Measurements from ENCODE around the gene PRRT2. TPM values are rescaled to one million over a fixed set of nuclear protein-coding genes. Genes with fewer than 3 reads are reported as not detected.

Gene PRRT2
- total RNA-seq, 1 donor from 2014 or later = 2.1 TPM

GRCh38 chr16:29850998-29851397 is 39.0 kb downstream of the PRRT2 start:
- no peaks in the 10 kb centered on the region for H3K27me3 ChIP-seq (ENCODE audit: low read depth)
- no peaks in the 10 kb centered on the region for H3K9me3 ChIP-seq (replicated peaks)
- no peak for DNase-seq
- H3K36me3 ChIP-seq = peaks cover 19% of the 10 kb centered on the region
- peaks cover 23% of the 10 kb centered on the region for H3K4me1 ChIP-seq
- TF ChIP-seq CTCF (IDR thresholded peaks at IDR 0.05; ENCODE audit: borderline replicate concordance) = no peak
- intact Hi-C loops (cut with micrococcal nuclease) = no loop called here
- no peak overlapping the region for H3K4me3 ChIP-seq
- no peak overlapping the region for H3K27ac ChIP-seq (replicated peaks)

- intact Hi-C loops (cut with micrococcal nuclease) = no loop called here
- Histone ChIP-seq H3K9me3 (replicated peaks) (no peaks in the 10 kb centered on the region), H3K4me3 (peak overlapping the region; percentile 18), H3K27ac (replicated peaks) (peak overlapping the region; percentile 70), H3K4me1 (peaks cover 23% of the 10 kb centered on the region), H3K36me3 (peaks cover 3% of the 10 kb centered on the region), H3K27me3 (ENCODE audit: low read depth) (no peaks in the 10 kb centered on the region)
- TF ChIP-seq CTCF (IDR thresholded peaks at IDR 0.05; ENCODE audit: borderline replicate concordance) = no peak
- no peak for DNase-seq
Observed at GRCh38 chr16:29852654-29853053, 40.7 kb downstream of the PRRT2 start.

- no peaks in the 10 kb centered on the region for H3K27me3 ChIP-seq (ENCODE audit: low read depth)
- no peak for TF ChIP-seq CTCF (IDR thresholded peaks at IDR 0.05; ENCODE audit: borderline replicate concordance)
- H3K4me1 ChIP-seq = peaks cover 18% of the 10 kb centered on the region
- DNase-seq = no peak
- intact Hi-C loops (cut with micrococcal nuclease) = no loop called here
- no peak overlapping the region for H3K4me3 ChIP-seq
- H3K9me3 ChIP-seq (replicated peaks) = no peaks in the 10 kb centered on the region
- H3K36me3 ChIP-seq = peaks cover 15% of the 10 kb centered on the region
- no peak overlapping the region for H3K27ac ChIP-seq (replicated peaks)
Observed at GRCh38 chr16:29854520-29855100, 42.6 kb downstream of the PRRT2 start.

GRCh38 chr16:29857133-29857760 is 45.3 kb downstream of the PRRT2 start:
- Histone ChIP-seq H3K4me3 (no peak overlapping the region), H3K4me1 (peaks cover 34% of the 10 kb centered on the region), H3K9me3 (replicated peaks) (no peaks in the 10 kb centered on the region), H3K36me3 (peaks cover 33% of the 10 kb centered on the region), H3K27ac (replicated peaks) (no peak overlapping the region), H3K27me3 (ENCODE audit: low read depth) (no peaks in the 10 kb centered on the region)
- TF ChIP-seq CTCF (IDR thresholded peaks at IDR 0.05; ENCODE audit: borderline replicate concordance) = no peak
- intact Hi-C loops (cut with micrococcal nuclease) = no loop called here
- no peak for DNase-seq

- Histone ChIP-seq H3K9me3 (replicated peaks) (no peaks in the 10 kb centered on the region), H3K4me1 (peaks cover 34% of the 10 kb centered on the region), H3K4me3 (no peak overlapping the region), H3K27me3 (ENCODE audit: low read depth) (no peaks in the 10 kb centered on the region), H3K36me3 (peaks cover 33% of the 10 kb centered on the region), H3K27ac (replicated peaks) (no peak overlapping the region)
- DNase-seq = no peak
- no peak for TF ChIP-seq CTCF (IDR thresholded peaks at IDR 0.05; ENCODE audit: borderline replicate concordance)
- intact Hi-C loops (cut with micrococcal nuclease) = no loop called here
Observed at GRCh38 chr16:29858149-29858849, 46.3 kb downstream of the PRRT2 start.

Measured in left ventricle myocardium inferior (tissue), 1 donor.